Naive thymus-derived CD8-positive, alpha-beta T cell (primary cell): ENCODE results near the gene BPIFB3. TPM values are rescaled to one million over a fixed set of nuclear protein-coding genes. Genes with fewer than 3 reads are reported as not detected.
A peak's percentile ranks its signal among the peaks of the same experiment; 100 is the strongest.
"Not testable (repeated sequence)": the region's sequence is repeated elsewhere in the genome, so short reads cannot be mapped to it uniquely, and the experiment has no call there.

Source experiments
- ATAC-seq, 2 donors: fragments of 150-1000 bp; cut with Tn5 transposase in 1 of 2; sonication (Bioruptor Pico), chemical (Tn5 transposase) in 1 of 2; 1 replicate in 1 of 2; 2 replicates in 1 of 2; pipeline ENCODE4 v1.10.0; 2021; ENCODE audit warnings: mild to moderate bottlenecking in 2 of 2, moderate library complexity in 2 of 2
- POLR2A ChIA-PET: fragments of 350-600 bp; sonication (Branson Sonifier 250); formaldehyde crosslinking; loops from one replicate; lab custom pipeline; 2021; ENCODE audit warnings: antibody characterized with exemption; lab: Charles Lee
- DNase-seq, 10 donors: peaks; one replicate each; pipeline versions ENCODE4 v3.0.0 to v3.0.0-alpha.2; 2020 to 2022
- H3K27ac Mint-ChIP-seq, 10 donors: one replicate each; pipeline ENCODE4 v1.8.0; 2020 to 2022; ENCODE audit warnings: mild to moderate bottlenecking in 10 of 10, mixed read lengths in 10 of 10, moderate library complexity in 4 of 10, inconsistent platforms in 1 of 10
- H3K27me3 Mint-ChIP-seq, 5 donors: one replicate each; pipeline ENCODE4 v1.8.0; 2021 to 2022; ENCODE audit warnings: mixed read lengths in 5 of 5
- H3K36me3 Mint-ChIP-seq, 3 donors: one replicate each; pipeline ENCODE4 v1.8.0; 2020 to 2022; ENCODE audit warnings: mixed read lengths in 3 of 3, mild to moderate bottlenecking in 2 of 3, inconsistent platforms in 1 of 3
- H3K4me1 Mint-ChIP-seq, 4 donors: one replicate each; pipeline ENCODE4 v1.8.0; 2021 to 2022; ENCODE audit warnings: mixed read lengths in 4 of 4
- H3K4me3 Mint-ChIP-seq, 10 donors: one replicate each; pipeline ENCODE4 v1.8.0; 2020 to 2022; ENCODE audit warnings: mild to moderate bottlenecking in 10 of 10, mixed read lengths in 10 of 10, moderate library complexity in 6 of 10, inconsistent platforms in 1 of 10
- H3K9me3 Mint-ChIP-seq, 9 donors: one replicate each; pipeline ENCODE4 v1.8.0; 2020 to 2022; ENCODE audit warnings: mixed read lengths in 9 of 9, mild to moderate bottlenecking in 3 of 9, inconsistent platforms in 1 of 9, moderate library complexity in 1 of 9
- polyA plus RNA-seq, 3 donors: library from polyadenylated mRNA; unstranded; fragments of 300-500 nt; fragmentation: Illumina TruSeq; gene quantifications; one replicate each; pipeline ENCODE4 v1.2.3, GENCODE V29; 2021
- total RNA-seq, 8 experiments: library from RNA in 2 of 8; stranded (reverse) in 2 of 8; gene quantifications; one replicate each; pipeline ENCODE4 v1.2.3 and lab custom pipeline; 2021 to 2026

The BPIFB3 gene
- total and polyA plus RNA-seq, 5 experiments from 2014 or later: not detected

DNA sequence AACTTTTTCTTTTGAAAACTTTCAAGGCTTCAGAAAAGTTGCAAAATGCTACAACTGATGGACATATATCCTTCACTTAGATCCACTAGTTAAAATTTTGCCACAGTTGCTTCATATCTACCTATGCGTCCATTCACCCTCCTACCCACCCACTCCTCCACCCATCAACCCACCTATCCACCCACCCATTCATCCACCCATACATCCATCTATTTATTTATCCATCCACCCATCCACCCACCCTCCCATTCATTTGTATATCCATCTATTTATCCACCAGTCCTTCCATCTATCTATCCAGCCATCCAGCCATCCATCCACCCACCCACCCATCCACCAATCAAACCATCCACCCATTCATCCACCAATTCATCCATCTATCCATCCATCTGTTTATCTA lies 39.4 kb downstream of the BPIFB3 start:
- no peaks in the 10 kb centered on the region for H3K36me3 Mint-ChIP-seq
- POLR2A ChIA-PET: no interaction called here
- H3K9me3 Mint-ChIP-seq: no peaks in the 10 kb centered on the region
- ATAC-seq (no peak), DNase-seq (no peak)
- no peak overlapping the region for H3K4me3 Mint-ChIP-seq
- no peaks in the 10 kb centered on the region for H3K27me3 Mint-ChIP-seq
- H3K4me1 Mint-ChIP-seq: peaks cover 2 to 5% (median 3%) of the 10 kb centered on the region in 4 donors
- peak overlapping the region in 1 of 10 donors; percentile 82 for H3K27ac Mint-ChIP-seq

DNA sequence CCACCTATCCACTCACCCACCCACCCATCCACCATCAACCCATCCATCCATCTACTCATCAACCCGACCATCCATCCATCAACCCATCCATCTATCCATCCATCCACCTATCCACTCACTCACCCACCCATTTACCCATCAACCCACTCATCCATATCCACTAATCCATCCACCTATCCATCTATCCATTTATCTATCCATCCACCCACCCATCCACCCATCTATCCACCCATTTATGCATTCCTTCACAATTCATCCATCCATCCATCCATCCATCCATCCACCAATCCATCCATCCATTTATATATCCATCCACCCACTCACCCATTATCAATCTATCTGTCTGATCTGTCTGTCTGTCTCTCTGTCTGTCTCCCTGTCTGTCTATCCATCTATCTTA lies 39.9 kb downstream of the BPIFB3 start:
- no peaks in the 10 kb centered on the region for H3K9me3 Mint-ChIP-seq
- POLR2A ChIA-PET: no interaction called here
- peaks cover 2 to 5% (median 3%) of the 10 kb centered on the region in 4 donors for H3K4me1 Mint-ChIP-seq
- no peak overlapping the region for H3K4me3 Mint-ChIP-seq
- H3K27ac Mint-ChIP-seq: no peak overlapping the region
- DNase-seq: no peak
- H3K36me3 Mint-ChIP-seq: no peaks in the 10 kb centered on the region
- ATAC-seq: no peak
- no peaks in the 10 kb centered on the region for H3K27me3 Mint-ChIP-seq

- Mint-ChIP-seq H3K27ac (no peak overlapping the region), H3K9me3 (no peaks in the 10 kb centered on the region), H3K36me3 (no peaks in the 10 kb centered on the region), H3K27me3 (no peaks in the 10 kb centered on the region), H3K4me3 (no peak overlapping the region), H3K4me1 (peaks cover 2 to 5% (median 3%) of the 10 kb centered on the region in 4 donors)
- POLR2A ChIA-PET: no interaction called here
- DNase-seq (no peak), ATAC-seq (no peak)
Measured at GRCh38 chr20:33095249-33095648, 41.5 kb downstream of the BPIFB3 start.

DNA sequence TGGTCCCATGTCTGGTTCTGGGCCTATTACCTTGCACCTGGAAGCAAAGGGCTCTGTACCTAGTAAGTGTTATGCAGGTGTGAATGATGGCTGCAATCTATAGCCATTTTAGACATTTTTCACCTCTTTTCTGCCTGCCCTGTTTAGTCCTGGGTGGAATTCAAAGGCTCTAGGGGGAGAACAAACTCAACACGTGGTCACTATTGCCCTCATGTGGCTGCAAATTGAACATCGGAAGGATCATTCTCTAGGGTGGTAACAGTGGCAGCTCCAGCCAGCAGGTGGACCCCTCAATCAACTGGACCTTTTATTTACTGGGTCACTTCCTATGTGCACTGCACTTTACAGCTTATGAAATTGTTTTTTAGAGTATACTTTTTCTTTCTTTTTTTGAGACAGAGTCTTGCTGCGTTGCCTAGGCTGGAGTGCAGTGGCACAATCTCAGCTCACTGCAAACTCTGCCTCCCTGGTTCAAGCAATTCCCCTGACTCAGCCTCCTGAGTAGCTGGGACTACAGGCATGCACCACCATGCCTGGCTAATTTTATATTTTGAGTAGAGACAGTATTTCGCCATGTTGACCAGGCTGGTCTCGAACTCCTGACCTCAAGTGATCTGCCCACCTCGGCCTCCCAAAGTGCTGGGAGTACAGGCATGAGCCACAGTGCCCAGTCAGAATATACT lies 42.3 kb downstream of the BPIFB3 start:
- H3K4me1 Mint-ChIP-seq, H3K9me3 Mint-ChIP-seq, H3K36me3 Mint-ChIP-seq, H3K4me3 Mint-ChIP-seq, H3K27me3 Mint-ChIP-seq, POLR2A ChIA-PET: not testable (repeated sequence)
- DNase-seq (peak in 7 of 10 donors; percentile 11 to 42 (median 33)), ATAC-seq (peak; percentile 68 to 76)
- peak overlapping the region in 1 of 10 donors; percentile 15 for H3K27ac Mint-ChIP-seq

DNA sequence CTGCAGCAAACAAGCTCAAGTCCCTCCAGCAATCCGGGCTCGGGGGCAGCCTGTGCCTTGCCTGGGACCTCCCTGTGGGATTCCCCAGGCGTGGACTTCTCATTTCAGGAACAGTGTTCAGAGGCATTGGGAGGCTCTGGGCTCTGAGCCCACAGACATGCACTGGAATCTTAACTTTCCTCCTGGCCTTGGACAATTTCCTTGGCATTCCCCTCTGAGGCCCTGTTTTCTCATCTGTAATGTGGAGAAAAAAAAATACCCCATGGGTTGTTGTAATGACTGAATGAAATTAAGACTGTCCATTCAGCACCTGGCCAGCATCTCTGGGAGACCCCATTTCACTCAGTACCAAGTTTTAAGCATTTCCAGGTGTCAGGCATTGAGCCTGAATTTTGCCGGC lies 43.3 kb downstream of the BPIFB3 start:
- no peaks in the 10 kb centered on the region for H3K36me3 Mint-ChIP-seq
- POLR2A ChIA-PET: no interaction called here
- ATAC-seq (no peak), DNase-seq (no peak)
- H3K4me3 Mint-ChIP-seq: no peak overlapping the region
- H3K27ac Mint-ChIP-seq: no peak overlapping the region
- H3K9me3 Mint-ChIP-seq: no peaks in the 10 kb centered on the region
- H3K27me3 Mint-ChIP-seq: peaks cover 0 to 3% (median 0%) of the 10 kb centered on the region in 5 donors
- H3K4me1 Mint-ChIP-seq: peaks cover 2 to 5% (median 4%) of the 10 kb centered on the region in 4 donors

- ATAC-seq (no peak), DNase-seq (no peak)
- H3K4me1 Mint-ChIP-seq: peaks cover 2 to 4% (median 2%) of the 10 kb centered on the region in 4 donors
- peaks cover 0 to 3% (median 2%) of the 10 kb centered on the region in 5 donors for H3K27me3 Mint-ChIP-seq
- POLR2A ChIA-PET: interaction anchor here (0.8 kb wide), 1 partner anchor 295 kb away, joined by 5 read pairs; no protein-coding TSS in a partner anchor
- H3K4me3 Mint-ChIP-seq: no peak overlapping the region
- peak overlapping the region in 2 of 10 donors; percentile 48 to 58 for H3K27ac Mint-ChIP-seq
- H3K9me3 Mint-ChIP-seq: no peaks in the 10 kb centered on the region
- no peaks in the 10 kb centered on the region for H3K36me3 Mint-ChIP-seq
Measured at GRCh38 chr20:33099843-33100538, 46.3 kb downstream of the BPIFB3 start.

GRCh38 chr20:33103556-33103955 lies 49.9 kb downstream of the BPIFB3 start:
- Mint-ChIP-seq H3K27ac (no peak overlapping the region), H3K27me3 (peaks cover 0 to 3% (median 2%) of the 10 kb centered on the region in 5 donors), H3K4me1 (peaks cover 0 to 2% (median 0%) of the 10 kb centered on the region in 4 donors), H3K36me3 (no peaks in the 10 kb centered on the region), H3K4me3 (no peak overlapping the region), H3K9me3 (no peaks in the 10 kb centered on the region)
- no peak for DNase-seq
- ATAC-seq: no peak
- POLR2A ChIA-PET: no interaction called here

GRCh38 chr20:33104336-33104735 lies 50.6 kb downstream of the BPIFB3 start:
- no peak for DNase-seq
- Mint-ChIP-seq H3K36me3 (no peaks in the 10 kb centered on the region), H3K27ac (no peak overlapping the region), H3K4me1 (peaks cover 0 to 2% (median 0%) of the 10 kb centered on the region in 4 donors), H3K4me3 (no peak overlapping the region), H3K9me3 (no peaks in the 10 kb centered on the region), H3K27me3 (peaks cover 0 to 3% (median 2%) of the 10 kb centered on the region in 5 donors)
- POLR2A ChIA-PET: no interaction called here
- no peak for ATAC-seq

- ATAC-seq (no peak), DNase-seq (no peak)
- Mint-ChIP-seq H3K4me3 (no peak overlapping the region), H3K27me3 (peaks cover 0 to 3% (median 2%) of the 10 kb centered on the region in 5 donors), H3K9me3 (no peaks in the 10 kb centered on the region), H3K27ac (no peak overlapping the region), H3K4me1 (peaks cover 0 to 2% (median 0%) of the 10 kb centered on the region in 4 donors), H3K36me3 (no peaks in the 10 kb centered on the region)
- POLR2A ChIA-PET: no interaction called here
Measured at GRCh38 chr20:33105316-33105924, 51.7 kb downstream of the BPIFB3 start.

DNA sequence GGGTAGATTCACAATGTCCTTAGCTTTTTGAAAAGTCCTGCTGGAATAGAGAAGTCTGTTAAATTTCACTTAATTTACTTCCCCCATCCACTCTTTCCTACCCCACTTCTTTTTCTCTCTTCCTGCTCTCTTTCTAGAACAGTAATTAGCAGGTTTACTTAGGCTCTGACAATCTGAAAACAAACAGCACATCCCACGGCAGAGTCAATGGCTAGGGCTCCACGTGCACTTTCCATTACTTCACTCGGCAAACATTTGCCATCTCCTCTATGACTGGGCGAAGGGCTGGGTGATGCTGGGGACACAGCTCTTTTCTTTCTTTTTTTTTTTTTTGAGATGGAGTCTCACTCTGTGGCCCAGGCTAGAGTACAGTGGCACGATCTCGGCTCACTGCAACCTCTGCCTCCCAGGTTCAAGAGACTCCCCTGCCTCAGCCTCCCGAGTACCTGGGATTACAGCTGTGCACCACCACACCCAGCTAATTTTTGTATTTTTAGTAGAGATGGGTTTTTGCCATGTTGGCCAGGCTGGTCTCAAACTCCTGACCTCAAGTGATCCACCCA lies 52.4 kb downstream of the BPIFB3 start:
- H3K36me3 Mint-ChIP-seq, ATAC-seq, H3K27ac Mint-ChIP-seq, H3K9me3 Mint-ChIP-seq, H3K4me1 Mint-ChIP-seq, DNase-seq, H3K27me3 Mint-ChIP-seq, H3K4me3 Mint-ChIP-seq, POLR2A ChIA-PET: not testable (repeated sequence)

GRCh38 chr20:33108661-33109060 lies 55.0 kb downstream of the BPIFB3 start:
- POLR2A ChIA-PET: interaction anchor here (0.5 kb wide), 1 partner anchor 60 kb away, joined by 3 read pairs; no protein-coding TSS in a partner anchor
- Mint-ChIP-seq H3K27me3 (no peaks in the 10 kb centered on the region), H3K9me3 (no peaks in the 10 kb centered on the region), H3K27ac (no peak overlapping the region), H3K36me3 (no peaks in the 10 kb centered on the region), H3K4me1 (no peaks in the 10 kb centered on the region), H3K4me3 (no peak overlapping the region)
- DNase-seq (no peak), ATAC-seq (no peak)

DNA sequence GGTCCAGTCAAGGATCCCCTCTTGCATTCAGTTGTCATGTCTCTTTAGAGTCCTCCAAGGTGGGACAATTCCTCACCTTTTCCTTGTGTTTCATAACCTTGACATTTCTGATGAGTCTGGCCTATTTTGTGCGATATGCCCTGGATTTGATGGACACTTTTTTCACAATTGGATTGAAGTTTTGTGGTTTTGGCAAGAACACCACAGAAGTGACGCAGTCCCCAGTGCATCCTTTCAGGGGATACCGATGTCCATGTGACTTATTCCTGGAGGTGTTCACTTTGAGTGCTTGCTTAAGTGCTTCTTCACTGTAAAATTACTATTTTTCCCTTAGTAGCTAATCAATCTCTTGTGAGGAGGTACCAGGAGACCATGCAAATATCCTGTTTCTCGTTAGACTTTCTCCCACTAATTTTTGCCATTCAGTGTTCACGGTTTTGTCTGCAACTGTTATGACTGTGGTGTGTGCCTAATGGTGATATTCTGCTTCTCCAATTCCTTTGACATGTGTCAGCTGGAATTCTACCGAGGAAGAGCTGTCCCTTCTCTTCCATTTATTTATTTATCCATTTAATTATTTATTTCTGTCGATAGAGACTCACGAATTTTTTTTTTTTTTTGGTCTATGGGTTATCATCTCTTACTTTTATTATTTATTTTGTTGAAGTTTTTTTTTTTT lies 56.6 kb downstream of the BPIFB3 start:
- no peaks in the 10 kb centered on the region for H3K36me3 Mint-ChIP-seq
- ATAC-seq (no peak), DNase-seq (no peak)
- no peak overlapping the region for H3K4me3 Mint-ChIP-seq
- no peak overlapping the region for H3K27ac Mint-ChIP-seq
- POLR2A ChIA-PET: no interaction called here
- H3K4me1 Mint-ChIP-seq: no peaks in the 10 kb centered on the region
- peaks cover 0 to 4% (median 0%) of the 10 kb centered on the region in 9 donors for H3K9me3 Mint-ChIP-seq
- no peaks in the 10 kb centered on the region for H3K27me3 Mint-ChIP-seq
